ENCODE data around the gene SPOCK2. TPM values are rescaled to one million over a fixed set of nuclear protein-coding genes. Genes with fewer than 3 reads are reported as not detected.

Gene SPOCK2
- total and polyA plus RNA-seq, 2 of the 13 experiments (the other 11 are each of a cell fraction or from before 2014, with no cell fraction given), result 8.6 to 30.6 TPM

DNA sequence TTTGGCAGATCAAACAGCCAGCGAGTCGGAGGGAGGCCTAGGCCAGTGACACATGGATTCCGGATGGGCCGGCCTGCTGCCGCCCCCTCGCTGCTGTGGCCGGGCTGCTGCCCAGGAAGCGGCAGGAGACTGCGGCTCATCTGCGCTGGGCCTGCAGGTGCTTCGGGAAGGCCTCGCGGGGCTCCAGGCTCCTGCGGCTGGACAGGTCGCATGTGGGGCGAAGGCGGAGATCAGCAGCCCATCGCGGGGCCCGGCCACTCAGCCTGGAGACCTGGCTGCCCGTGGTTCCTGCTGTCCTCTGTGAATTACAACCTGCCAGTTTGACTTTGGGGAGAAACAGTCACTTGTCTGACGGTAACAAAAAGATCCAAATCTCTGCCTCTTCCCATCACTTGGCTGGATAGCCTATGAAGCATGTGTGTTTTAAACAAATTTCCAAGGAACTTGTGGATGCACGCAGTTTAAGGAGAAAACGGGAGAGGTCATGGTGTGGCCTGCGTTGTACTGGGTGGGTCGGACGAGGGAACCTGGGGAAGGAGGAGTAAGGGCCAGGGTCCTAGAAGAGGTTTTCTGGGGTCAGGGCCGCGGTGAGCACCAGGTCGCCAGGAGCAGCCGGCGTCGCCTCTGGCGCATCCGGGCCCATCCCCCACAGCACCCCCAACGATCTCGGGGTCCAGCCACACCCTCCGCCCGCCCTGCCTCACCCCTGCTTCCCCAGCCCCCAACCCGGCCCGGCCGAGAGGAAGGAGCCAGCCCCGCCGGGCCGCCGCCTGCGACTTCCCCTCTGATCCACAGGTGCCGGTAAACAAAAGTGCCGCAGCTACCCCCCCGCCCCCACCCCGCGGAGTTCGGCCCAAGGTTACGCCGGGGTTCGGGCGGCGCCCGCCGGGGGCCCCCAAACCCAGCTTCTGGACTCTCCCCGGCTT, 1.6 kb downstream of the SPOCK2 start (continued):
- TF ChIP-seq, protein P1, sequence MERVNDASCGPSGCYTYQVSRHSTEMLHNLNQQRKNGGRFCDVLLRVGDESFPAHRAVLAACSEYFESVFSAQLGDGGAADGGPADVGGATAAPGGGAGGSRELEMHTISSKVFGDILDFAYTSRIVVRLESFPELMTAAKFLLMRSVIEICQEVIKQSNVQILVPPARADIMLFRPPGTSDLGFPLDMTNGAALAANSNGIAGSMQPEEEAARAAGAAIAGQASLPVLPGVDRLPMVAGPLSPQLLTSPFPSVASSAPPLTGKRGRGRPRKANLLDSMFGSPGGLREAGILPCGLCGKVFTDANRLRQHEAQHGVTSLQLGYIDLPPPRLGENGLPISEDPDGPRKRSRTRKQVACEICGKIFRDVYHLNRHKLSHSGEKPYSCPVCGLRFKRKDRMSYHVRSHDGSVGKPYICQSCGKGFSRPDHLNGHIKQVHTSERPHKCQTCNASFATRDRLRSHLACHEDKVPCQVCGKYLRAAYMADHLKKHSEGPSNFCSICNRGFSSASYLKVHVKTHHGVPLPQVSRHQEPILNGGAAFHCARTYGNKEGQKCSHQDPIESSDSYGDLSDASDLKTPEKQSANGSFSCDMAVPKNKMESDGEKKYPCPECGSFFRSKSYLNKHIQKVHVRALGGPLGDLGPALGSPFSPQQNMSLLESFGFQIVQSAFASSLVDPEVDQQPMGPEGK (CRISPR knock-in tag; IDR thresholded peaks at IDR 0.05), result peak; percentile 55
- TF ChIP-seq HMG20B (CRISPR knock-in tag; conservative IDR thresholded peaks at IDR 0.05) (no peak), JUN (CRISPR knock-in tag; IDR thresholded peaks at IDR 0.05) (0 out of 2 replicates have a peak, but pooled peaks have one; percentile 29), SAP130 (CRISPR knock-in tag; IDR thresholded peaks at IDR 0.05; ENCODE audit: low read depth) (peak; percentile 65), ZNF446 (CRISPR knock-in tag; IDR thresholded peaks at IDR 0.05) (no peak), ZBTB20 (CRISPR knock-in tag; IDR thresholded peaks at IDR 0.05; ENCODE audit: borderline replicate concordance, low read depth) (no peak), KAT8 (CRISPR knock-in tag; IDR thresholded peaks at IDR 0.05) (peak; percentile 27), ZMYM2 (CRISPR knock-in tag; IDR thresholded peaks at IDR 0.05) (no peak), ZNF205 (CRISPR knock-in tag; IDR thresholded peaks at IDR 0.05) (no peak; the same call in 1 of the 2 replicates), HNRNPK (IDR thresholded peaks at IDR 0.05; ENCODE audit: low read depth, low read length, poor library complexity, severe bottlenecking) (no peak), HNRNPLL (IDR thresholded peaks at IDR 0.05; ENCODE audit: low read depth, low read length, poor library complexity, severe bottlenecking) (peak; percentile 9), ATAD3A (CRISPR knock-in tag; IDR thresholded peaks at IDR 0.05) (no peak), HOXD1 (CRISPR knock-in tag; IDR thresholded peaks at IDR 0.05) (no peak), ONECUT2 (CRISPR knock-in tag; IDR thresholded peaks at IDR 0.05) (no peak)
- TF ChIP-seq, protein P2, sequence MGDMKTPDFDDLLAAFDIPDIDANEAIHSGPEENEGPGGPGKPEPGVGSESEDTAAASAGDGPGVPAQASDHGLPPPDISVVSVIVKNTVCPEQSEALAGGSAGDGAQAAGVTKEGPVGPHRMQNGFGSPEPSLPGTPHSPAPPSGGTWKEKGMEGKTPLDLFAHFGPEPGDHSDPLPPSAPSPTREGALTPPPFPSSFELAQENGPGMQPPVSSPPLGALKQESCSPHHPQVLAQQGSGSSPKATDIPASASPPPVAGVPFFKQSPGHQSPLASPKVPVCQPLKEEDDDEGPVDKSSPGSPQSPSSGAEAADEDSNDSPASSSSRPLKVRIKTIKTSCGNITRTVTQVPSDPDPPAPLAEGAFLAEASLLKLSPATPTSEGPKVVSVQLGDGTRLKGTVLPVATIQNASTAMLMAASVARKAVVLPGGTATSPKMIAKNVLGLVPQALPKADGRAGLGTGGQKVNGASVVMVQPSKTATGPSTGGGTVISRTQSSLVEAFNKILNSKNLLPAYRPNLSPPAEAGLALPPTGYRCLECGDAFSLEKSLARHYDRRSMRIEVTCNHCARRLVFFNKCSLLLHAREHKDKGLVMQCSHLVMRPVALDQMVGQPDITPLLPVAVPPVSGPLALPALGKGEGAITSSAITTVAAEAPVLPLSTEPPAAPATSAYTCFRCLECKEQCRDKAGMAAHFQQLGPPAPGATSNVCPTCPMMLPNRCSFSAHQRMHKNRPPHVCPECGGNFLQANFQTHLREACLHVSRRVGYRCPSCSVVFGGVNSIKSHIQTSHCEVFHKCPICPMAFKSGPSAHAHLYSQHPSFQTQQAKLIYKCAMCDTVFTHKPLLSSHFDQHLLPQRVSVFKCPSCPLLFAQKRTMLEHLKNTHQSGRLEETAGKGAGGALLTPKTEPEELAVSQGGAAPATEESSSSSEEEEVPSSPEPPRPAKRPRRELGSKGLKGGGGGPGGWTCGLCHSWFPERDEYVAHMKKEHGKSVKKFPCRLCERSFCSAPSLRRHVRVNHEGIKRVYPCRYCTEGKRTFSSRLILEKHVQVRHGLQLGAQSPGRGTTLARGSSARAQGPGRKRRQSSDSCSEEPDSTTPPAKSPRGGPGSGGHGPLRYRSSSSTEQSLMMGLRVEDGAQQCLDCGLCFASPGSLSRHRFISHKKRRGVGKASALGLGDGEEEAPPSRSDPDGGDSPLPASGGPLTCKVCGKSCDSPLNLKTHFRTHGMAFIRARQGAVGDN (CRISPR knock-in tag; IDR thresholded peaks at IDR 0.05), result peak; percentile 94

All from HepG2 (cell line).